Muscle layer of colon (tissue), 2 donors: Measurements from ENCODE around the gene PHPT1.

Experiments used
- H3K27ac ChIP-seq: one replicate; pipeline ENCODE4 v1.7.0; 2013; ENCODE audit warnings: low read depth, mild to moderate bottlenecking, low read length, moderate library complexity
- H3K27me3 ChIP-seq, 2 donors: one replicate each; pipeline ENCODE4 v1.7.0; 2013; ENCODE audit warnings: low read length in 2 of 2, mild to moderate bottlenecking in 2 of 2; ENCODE audit not compliant: insufficient read depth in 2 of 2, control insufficient read depth in 1 of 2
- H3K36me3 ChIP-seq: one replicate; pipeline ENCODE4 v1.7.0; 2013; ENCODE audit warnings: mild to moderate bottlenecking, low read length; ENCODE audit not compliant: insufficient read depth
- H3K4me1 ChIP-seq: one replicate; pipeline ENCODE4 v1.7.0; 2013; ENCODE audit warnings: mild to moderate bottlenecking, low read length; ENCODE audit not compliant: insufficient read depth
- H3K4me3 ChIP-seq, 2 donors: one replicate each; pipeline ENCODE4 v1.7.0; 2013; ENCODE audit warnings: low read length in 2 of 2, low read depth in 1 of 2, mild to moderate bottlenecking in 1 of 2, moderate library complexity in 1 of 2
- H3K9ac ChIP-seq: one replicate; pipeline ENCODE4 v1.7.0; 2013; ENCODE audit warnings: low read length
- H3K9me3 ChIP-seq: one replicate; pipeline ENCODE4 v1.7.0; 2013; ENCODE audit warnings: mild to moderate bottlenecking, low read length
- donor health status: abdominal sarcoma.
- donor health status: Adenocarcinoma of cecum.

Gene PHPT1

GRCh38 chr9:136898483-136899100 is 49.4 kb downstream of the PHPT1 start:
- H3K9me3 ChIP-seq: no peaks in the 10 kb centered on the region
- no peak overlapping the region for H3K9ac ChIP-seq
- H3K27me3 ChIP-seq: no peaks in the 10 kb centered on the region
- no peak overlapping the region for H3K4me3 ChIP-seq
- no peak overlapping the region for H3K27ac ChIP-seq
- peaks cover 8% of the 10 kb centered on the region for H3K36me3 ChIP-seq
- H3K4me1 ChIP-seq: peaks cover 20% of the 10 kb centered on the region

DNA sequence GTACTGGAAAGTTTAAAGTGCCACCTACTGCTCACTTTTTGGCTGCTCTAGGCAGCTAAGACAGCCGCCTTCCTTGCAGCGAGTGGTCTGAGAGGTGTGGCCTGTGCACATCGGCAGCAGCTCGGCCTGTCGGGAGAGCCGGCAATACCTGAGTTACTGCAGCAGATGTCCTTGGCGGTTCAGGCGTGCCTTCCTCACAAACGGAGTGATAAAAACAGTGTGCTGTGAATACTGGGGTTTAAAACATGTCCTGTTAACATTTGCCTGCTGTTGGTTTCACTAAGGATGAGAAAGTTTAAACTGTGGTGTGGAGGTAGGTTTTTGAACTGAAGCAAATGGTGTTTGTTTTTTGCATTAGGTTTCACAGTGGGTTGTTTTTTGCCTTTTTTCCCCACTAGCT is 50.0 kb downstream of the PHPT1 start:
- H3K36me3 ChIP-seq: peaks cover 8% of the 10 kb centered on the region
- H3K27ac ChIP-seq: no peak overlapping the region
- H3K4me1 ChIP-seq: peaks cover 20% of the 10 kb centered on the region
- no peaks in the 10 kb centered on the region for H3K9me3 ChIP-seq
- no peak overlapping the region for H3K4me3 ChIP-seq
- H3K27me3 ChIP-seq: no peaks in the 10 kb centered on the region
- H3K9ac ChIP-seq: no peak overlapping the region

DNA sequence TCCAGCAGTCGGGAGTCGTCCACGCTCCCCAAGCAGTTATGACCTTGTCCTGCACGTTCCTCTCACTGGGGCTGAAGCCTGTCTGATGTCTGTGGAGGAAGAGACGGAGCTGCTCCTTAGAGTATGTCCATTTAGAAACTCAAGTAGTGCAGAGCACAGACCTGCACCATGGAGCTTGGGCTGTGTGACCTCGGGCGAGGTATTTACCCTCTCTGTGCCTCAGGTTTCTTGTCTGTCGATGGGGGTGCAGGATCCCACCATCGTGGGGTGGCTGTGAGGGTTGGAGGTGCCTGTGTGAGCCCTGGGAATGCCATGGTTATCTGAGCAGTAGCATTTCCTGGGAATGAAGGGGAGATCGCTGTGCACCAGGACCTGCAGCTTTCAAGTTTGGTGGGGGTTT is 51.3 kb downstream of the PHPT1 start:
- Histone ChIP-seq H3K9me3 (no peaks in the 10 kb centered on the region), H3K4me3 (no peak overlapping the region), H3K9ac (no peak overlapping the region), H3K27me3 (no peaks in the 10 kb centered on the region), H3K36me3 (peaks cover 8% of the 10 kb centered on the region), H3K4me1 (peaks cover 20% of the 10 kb centered on the region), H3K27ac (no peak overlapping the region)
